Lower lobe of right lung (tissue), 2 donors: Measurements from ENCODE around the gene MAP2K2. TPM values are rescaled to one million over a fixed set of nuclear protein-coding genes. Genes with fewer than 3 reads are reported as not detected.
A peak's percentile ranks its signal among the peaks of the same experiment; 100 is the strongest.

Experiments used
- ATAC-seq, 2 donors: fragments of 200-7000 bp; cut with Tn5 transposase; one replicate each; pipeline ENCODE4 v1.9.1; 2020 to 2022; ENCODE audit warnings: mild to moderate bottlenecking in 2 of 2, moderate library complexity in 2 of 2
- DNase-seq: peaks from one replicate; pipeline ENCODE4 v3.0.0-alpha.2; 2020
- H3K27ac ChIP-seq: fragments of 200-600 bp; one replicate; pipeline ENCODE4 v1.8.0; 2022
- H3K27me3 ChIP-seq: fragments of 200-600 bp; one replicate; pipeline ENCODE4 v1.8.0; 2022; ENCODE audit warnings: low read depth
- H3K36me3 ChIP-seq: fragments of 200-600 bp; one replicate; pipeline ENCODE4 v1.8.0; 2022; ENCODE audit warnings: mild to moderate bottlenecking
- H3K4me1 ChIP-seq: fragments of 200-600 bp; one replicate; pipeline ENCODE4 v1.8.0; 2022
- H3K4me3 ChIP-seq: fragments of 200-600 bp; one replicate; pipeline ENCODE4 v1.8.0; 2022; ENCODE audit warnings: mild to moderate bottlenecking
- H3K9me3 ChIP-seq: fragments of 200-600 bp; one replicate; pipeline ENCODE4 v1.8.0; 2022
- intact Hi-C: fragments of 100-400 bp; cut with DNase I; formaldehyde crosslinking; loops from one replicate; pipeline ENCODE4 v1.11.0; 2022
- total RNA-seq: library from RNA; stranded (reverse); fragmentation: NEBNext Ultra II Directional; extraction: Animal tissue kit (Norgen Biotek cat#: 25700); gene quantifications from one replicate; pipeline ENCODE4 v1.2.1, GENCODE V29; 2021
- TF ChIP-seq, protein P1 (sequence below): fragments of 200-600 bp; IDR thresholded peaks from one replicate; pipeline ENCODE4 v1.8.0; 2022; ENCODE audit warnings: antibody characterized with exemption, mild to moderate bottlenecking
- donor health status: DM: no; HTN: yes; CAD: no; lungs with severe emphysema.

Gene MAP2K2
- total RNA-seq, 1 donor from 2014 or later: 125 TPM

DNA sequence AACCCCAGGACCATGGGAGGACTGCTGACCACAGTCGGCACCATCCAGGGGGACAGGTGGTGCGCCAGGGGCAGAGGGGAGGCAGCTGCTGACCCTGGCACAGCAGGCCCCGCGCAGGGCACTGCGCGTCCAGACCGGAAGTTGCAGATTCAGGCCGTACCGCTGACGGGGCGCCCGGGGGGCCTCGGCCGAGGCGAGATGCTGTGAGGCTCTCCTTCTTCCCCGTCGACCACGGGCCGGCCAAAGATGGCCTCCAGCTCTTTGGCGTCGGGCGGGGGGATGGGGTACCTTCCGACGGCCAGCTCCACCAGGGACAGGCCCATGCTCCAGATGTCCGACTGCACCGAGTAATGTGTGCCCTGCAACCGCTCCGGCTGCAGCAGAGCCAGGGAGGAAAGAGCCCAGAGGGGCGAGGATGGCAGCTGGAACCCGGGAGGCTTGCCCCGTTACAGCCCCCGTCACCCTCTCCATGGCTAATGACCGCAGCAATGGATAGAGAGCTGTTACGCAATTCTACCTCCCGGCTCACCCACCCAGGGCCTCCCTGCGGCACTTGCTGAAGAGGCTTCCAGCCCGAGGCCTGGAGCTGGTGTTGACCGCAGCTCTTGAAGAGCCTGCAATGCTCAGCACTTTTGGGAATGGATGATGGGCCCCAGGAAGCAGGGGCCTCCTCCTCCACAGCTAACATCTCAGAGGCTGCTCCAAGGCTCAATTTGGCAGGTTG is 24.7 kb downstream of the MAP2K2 start:
- Histone ChIP-seq H3K9me3 (no peaks in the 10 kb centered on the region), H3K27me3 (no peaks in the 10 kb centered on the region), H3K36me3 (peaks cover 81% of the 10 kb centered on the region), H3K4me3 (no peak overlapping the region), H3K4me1 (no peaks in the 10 kb centered on the region), H3K27ac (peak overlapping the region; percentile 18)
- intact Hi-C loops: no loop called here
- ATAC-seq (peak; percentile 82 to 86), DNase-seq (peak; percentile 82)
- TF ChIP-seq, protein P1, sequence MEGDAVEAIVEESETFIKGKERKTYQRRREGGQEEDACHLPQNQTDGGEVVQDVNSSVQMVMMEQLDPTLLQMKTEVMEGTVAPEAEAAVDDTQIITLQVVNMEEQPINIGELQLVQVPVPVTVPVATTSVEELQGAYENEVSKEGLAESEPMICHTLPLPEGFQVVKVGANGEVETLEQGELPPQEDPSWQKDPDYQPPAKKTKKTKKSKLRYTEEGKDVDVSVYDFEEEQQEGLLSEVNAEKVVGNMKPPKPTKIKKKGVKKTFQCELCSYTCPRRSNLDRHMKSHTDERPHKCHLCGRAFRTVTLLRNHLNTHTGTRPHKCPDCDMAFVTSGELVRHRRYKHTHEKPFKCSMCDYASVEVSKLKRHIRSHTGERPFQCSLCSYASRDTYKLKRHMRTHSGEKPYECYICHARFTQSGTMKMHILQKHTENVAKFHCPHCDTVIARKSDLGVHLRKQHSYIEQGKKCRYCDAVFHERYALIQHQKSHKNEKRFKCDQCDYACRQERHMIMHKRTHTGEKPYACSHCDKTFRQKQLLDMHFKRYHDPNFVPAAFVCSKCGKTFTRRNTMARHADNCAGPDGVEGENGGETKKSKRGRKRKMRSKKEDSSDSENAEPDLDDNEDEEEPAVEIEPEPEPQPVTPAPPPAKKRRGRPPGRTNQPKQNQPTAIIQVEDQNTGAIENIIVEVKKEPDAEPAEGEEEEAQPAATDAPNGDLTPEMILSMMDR: no peak

DNA sequence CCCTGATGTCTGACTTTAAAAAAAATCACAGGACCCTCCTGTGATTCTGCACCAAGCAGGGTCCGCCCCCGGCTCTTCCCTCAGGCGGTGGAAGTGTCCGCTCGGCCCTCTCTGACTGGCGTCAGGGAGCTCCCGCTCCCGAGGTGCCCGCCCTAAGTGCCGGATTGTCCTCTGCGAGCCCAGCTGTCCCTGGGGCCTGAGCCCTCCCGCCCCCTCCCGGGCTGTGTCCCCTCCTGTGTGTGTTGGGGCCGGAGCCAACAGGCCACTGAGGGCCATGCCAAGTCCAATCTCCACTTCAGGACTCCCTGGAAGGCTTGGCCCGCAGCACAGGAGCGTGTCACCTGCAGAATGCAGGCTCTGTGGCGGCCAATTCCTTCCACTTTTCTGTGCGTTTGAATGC is 25.4 kb downstream of the MAP2K2 start:
- peak; percentile 8 to 18 for ATAC-seq
- no peak for DNase-seq
- H3K27ac ChIP-seq: no peak overlapping the region
- TF ChIP-seq, protein P1: no peak
- H3K4me3 ChIP-seq: no peak overlapping the region
- H3K4me1 ChIP-seq: no peaks in the 10 kb centered on the region
- H3K9me3 ChIP-seq: no peaks in the 10 kb centered on the region
- intact Hi-C loops: no loop called here
- H3K27me3 ChIP-seq: no peaks in the 10 kb centered on the region
- peaks cover 83% of the 10 kb centered on the region for H3K36me3 ChIP-seq

DNA sequence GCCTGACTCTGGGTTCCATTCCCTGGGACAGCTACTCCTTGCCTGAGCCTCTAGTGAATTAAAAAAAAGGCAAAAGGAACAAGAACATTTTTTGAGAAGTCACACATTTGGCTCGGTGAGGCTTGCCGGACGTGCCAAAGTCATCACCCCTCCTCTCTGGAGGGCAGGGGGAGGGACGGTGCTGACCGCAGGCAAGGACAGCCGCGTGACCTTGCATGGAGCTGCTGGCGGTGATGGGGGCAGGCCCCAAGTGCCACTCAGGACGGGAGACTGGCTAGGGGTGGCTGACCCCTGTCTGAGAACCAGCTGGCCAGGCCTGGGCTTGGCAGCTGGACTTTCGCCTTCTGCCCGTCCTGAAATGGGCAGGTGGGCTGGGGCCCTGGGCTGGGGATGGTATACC is 26.4 kb downstream of the MAP2K2 start:
- Histone ChIP-seq H3K36me3 (peaks cover 83% of the 10 kb centered on the region), H3K4me1 (no peaks in the 10 kb centered on the region), H3K9me3 (no peaks in the 10 kb centered on the region), H3K4me3 (no peak overlapping the region), H3K27ac (no peak overlapping the region), H3K27me3 (no peaks in the 10 kb centered on the region)
- TF ChIP-seq, protein P1: no peak
- no peak for ATAC-seq
- no peak for DNase-seq
- intact Hi-C loops: no loop called here

DNA sequence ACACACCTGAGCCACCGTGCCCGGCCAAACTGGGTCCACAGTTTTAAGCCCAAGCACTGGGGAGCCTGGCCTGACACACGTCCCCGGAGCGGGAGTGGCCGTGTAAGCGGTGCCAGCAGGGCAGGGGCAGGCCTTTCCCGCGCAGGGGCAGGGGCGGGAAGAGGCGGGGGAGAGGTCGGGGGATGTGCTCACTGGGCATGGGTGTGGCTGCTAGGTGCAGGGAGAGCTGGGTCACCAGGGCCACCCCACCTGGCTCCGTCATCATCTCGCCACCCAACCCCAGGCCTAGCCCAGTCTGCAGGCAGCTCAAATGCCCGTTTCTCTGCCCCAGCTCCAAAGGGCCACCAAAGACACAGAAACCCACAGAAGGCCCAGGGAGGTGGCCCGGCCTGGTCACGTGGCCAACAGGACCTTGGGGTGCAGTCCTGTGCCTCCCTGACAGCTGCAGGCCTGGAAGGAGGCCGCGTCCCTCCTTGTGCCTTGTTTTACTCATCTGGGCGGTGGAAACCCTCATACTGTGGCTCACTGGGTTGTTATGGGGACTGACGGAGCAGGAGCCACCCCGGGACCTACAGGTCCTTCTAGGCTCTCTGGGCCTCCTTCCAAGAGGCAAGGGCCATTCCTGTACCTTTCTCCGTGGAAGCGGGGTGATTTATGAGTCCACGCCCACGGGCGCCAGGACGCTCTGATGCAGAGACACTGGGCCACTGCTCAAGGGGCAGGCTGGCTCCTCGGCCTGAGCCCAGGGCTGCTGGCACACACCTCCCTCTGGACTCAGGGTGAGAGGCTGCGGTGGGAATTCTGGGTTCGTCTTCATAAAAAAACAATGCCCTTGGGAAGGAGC is 27.7 kb downstream of the MAP2K2 start:
- intact Hi-C loops: no loop called here
- no peak for DNase-seq
- H3K4me1 ChIP-seq: no peaks in the 10 kb centered on the region
- TF ChIP-seq, protein P1: no peak
- H3K27ac ChIP-seq: no peak overlapping the region
- no peak overlapping the region for H3K4me3 ChIP-seq
- peaks cover 81% of the 10 kb centered on the region for H3K36me3 ChIP-seq
- no peak for ATAC-seq
- H3K27me3 ChIP-seq: no peaks in the 10 kb centered on the region
- no peaks in the 10 kb centered on the region for H3K9me3 ChIP-seq

DNA sequence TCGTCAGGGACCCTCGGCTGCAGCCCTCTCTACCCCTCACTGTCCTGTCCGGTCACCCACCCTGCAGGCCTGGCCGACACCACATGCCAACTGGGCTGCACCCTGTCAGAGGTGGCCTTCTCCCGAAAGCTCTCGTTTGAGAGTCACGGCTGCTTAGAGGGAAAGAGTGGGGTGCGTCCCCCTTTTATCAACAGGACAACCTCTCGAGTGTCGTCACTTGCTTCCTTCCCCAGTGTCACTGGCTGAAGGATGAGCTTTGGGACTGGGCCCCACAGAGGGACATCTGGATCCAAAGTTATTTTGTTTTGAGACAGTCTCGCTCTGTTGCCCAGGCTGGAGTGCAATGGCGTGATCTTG is 28.5 kb downstream of the MAP2K2 start:
- Histone ChIP-seq H3K4me1 (no peaks in the 10 kb centered on the region), H3K27ac (no peak overlapping the region), H3K27me3 (no peaks in the 10 kb centered on the region), H3K4me3 (no peak overlapping the region), H3K36me3 (peaks cover 81% of the 10 kb centered on the region), H3K9me3 (no peaks in the 10 kb centered on the region)
- no peak for DNase-seq
- no peak for ATAC-seq
- TF ChIP-seq, protein P1: no peak
- intact Hi-C loops: no loop called here
